Transverse colon (tissue), 4 donors: Measurements from ENCODE around the gene ENDOD1. TPM values are rescaled to one million over a fixed set of nuclear protein-coding genes. Genes with fewer than 3 reads are reported as not detected.

Experiments used
- DNase-seq: peaks from one replicate; pipeline ENCODE4 v3.0.0-alpha.2; 2019
- H3K27ac ChIP-seq, 4 donors: fragments of 200-600 bp; sonication (generic); 2 replicates each; pipeline ENCODE4 v1.5.1; 2016 to 2018; ENCODE audit warnings: inconsistent platforms in 4 of 4
- H3K27me3 ChIP-seq: fragments of 200-600 bp; sonication (generic); 2 replicates; pipeline ENCODE4 v1.5.1; 2017; ENCODE audit warnings: inconsistent platforms
- H3K36me3 ChIP-seq, 4 donors: fragments of 200-600 bp; sonication (generic); 2 replicates each; pipeline ENCODE4 v1.5.1; 2017 to 2019; ENCODE audit warnings: inconsistent platforms in 4 of 4
- H3K4me1 ChIP-seq, 4 donors: fragments of 200-600 bp; sonication (generic); 2 replicates each; pipeline ENCODE4 v1.5.1; 2017 to 2020; ENCODE audit warnings: inconsistent platforms in 4 of 4
- H3K4me3 ChIP-seq, 4 donors: fragments of 200-600 bp; sonication (generic); 1 replicate in 1 of 4; 2 replicates in 3 of 4; pipeline versions ENCODE4 v1.5.1 to v1.6.1; 2017 to 2019; ENCODE audit warnings: inconsistent platforms in 4 of 4
- H3K9me3 ChIP-seq, 2 donors: fragments of 200-600 bp; sonication (generic); 2 replicates each; pipeline ENCODE4 v1.5.1; 2017 to 2019; ENCODE audit warnings: inconsistent platforms in 2 of 2
- EP300 ChIP-seq: sonication (generic); formaldehyde crosslinking; IDR thresholded peaks from one replicate; pipeline ENCODE4 v1.6.1; 2017; ENCODE audit warnings: antibody characterized with exemption, low read depth
- POLR2A ChIP-seq: fragments of 450-650 bp; IDR thresholded peaks from one replicate; pipeline ENCODE4 v1.6.1; 2016; ENCODE audit warnings: antibody characterized with exemption, mild to moderate bottlenecking, moderate library complexity
- POLR2AphosphoS5 ChIP-seq, 3 donors: sonication (generic); formaldehyde crosslinking; IDR thresholded peaks; one replicate each; pipeline ENCODE4 v1.6.1; 2016; ENCODE audit warnings: antibody characterized with exemption in 3 of 3
- WGBS, 2 donors: methylation state at CpG; one replicate each; pipeline ENCODE4 v1.1.5; 2018; ENCODE audit warnings: low coverage in 1 of 2; 5-methylcytosine and 5-hydroxymethylcytosine counted together
- in situ Hi-C, 4 donors: fragments of 200-750 bp; cut with MboI; loops; one replicate each; pipeline versions ENCODE4 v1.15.0 to v1.15.1; 2017; ENCODE audit warnings: low sequenced_read_pairs in 3 of 4, low pct_ligation_motif_present in 1 of 4, low pct_unique_long_range_greater_than_20kb in 1 of 4
- intact Hi-C: fragments of 100-400 bp; cut with DNase I; formaldehyde crosslinking; loops from one replicate; pipeline ENCODE4 v1.15.1; 2023; ENCODE audit warnings: low total_unique reads
- total RNA-seq, 4 donors: library from RNA; depleted of rRNA; stranded (reverse); fragments of >200 nt; gene quantifications; one replicate each; pipeline ENCODE4 v1.1.0, GENCODE V29; 2016
- TF ChIP-seq, protein P1 (sequence below), 5 experiments: fragments of 200-600 bp in 3 of 5; fragments of 450-650 bp in 2 of 5; sonication (generic) in 3 of 5; IDR thresholded peaks; 1 replicate in 2 of 5; 2 replicates in 3 of 5; pipeline ENCODE4 v1.5.1; 2016 to 2017; ENCODE audit warnings: antibody characterized with exemption in 5 of 5, inconsistent platforms in 3 of 5, mild to moderate bottlenecking in 2 of 5, moderate library complexity in 1 of 5

Gene ENDOD1
- total RNA-seq, 4 donors from 2014 or later, result 36.4 to 86.2 (median 73.2) TPM

- no peak overlapping the region for H3K27ac ChIP-seq
- intact Hi-C loops (no loop called here), in situ Hi-C loops (no loop called here)
- H3K4me3 ChIP-seq, result no peak overlapping the region
- no peaks in the 10 kb centered on the region for H3K36me3 ChIP-seq
- 51 to 62% methylated on average over 5 to 6 of the region's 6 CpGs for WGBS, 2 donors
- no peak for DNase-seq
- no peaks in the 10 kb centered on the region for H3K9me3 ChIP-seq
- TF ChIP-seq, protein P1, sequence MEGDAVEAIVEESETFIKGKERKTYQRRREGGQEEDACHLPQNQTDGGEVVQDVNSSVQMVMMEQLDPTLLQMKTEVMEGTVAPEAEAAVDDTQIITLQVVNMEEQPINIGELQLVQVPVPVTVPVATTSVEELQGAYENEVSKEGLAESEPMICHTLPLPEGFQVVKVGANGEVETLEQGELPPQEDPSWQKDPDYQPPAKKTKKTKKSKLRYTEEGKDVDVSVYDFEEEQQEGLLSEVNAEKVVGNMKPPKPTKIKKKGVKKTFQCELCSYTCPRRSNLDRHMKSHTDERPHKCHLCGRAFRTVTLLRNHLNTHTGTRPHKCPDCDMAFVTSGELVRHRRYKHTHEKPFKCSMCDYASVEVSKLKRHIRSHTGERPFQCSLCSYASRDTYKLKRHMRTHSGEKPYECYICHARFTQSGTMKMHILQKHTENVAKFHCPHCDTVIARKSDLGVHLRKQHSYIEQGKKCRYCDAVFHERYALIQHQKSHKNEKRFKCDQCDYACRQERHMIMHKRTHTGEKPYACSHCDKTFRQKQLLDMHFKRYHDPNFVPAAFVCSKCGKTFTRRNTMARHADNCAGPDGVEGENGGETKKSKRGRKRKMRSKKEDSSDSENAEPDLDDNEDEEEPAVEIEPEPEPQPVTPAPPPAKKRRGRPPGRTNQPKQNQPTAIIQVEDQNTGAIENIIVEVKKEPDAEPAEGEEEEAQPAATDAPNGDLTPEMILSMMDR (IDR thresholded peaks at IDR 0.05), result no peak
- no peak for TF ChIP-seq POLR2A
- TF ChIP-seq POLR2AphosphoS5 (IDR thresholded peaks at IDR 0.05), result no peak
- no peaks in the 10 kb centered on the region for H3K27me3 ChIP-seq
- H3K4me1 ChIP-seq, result peaks cover 0 to 34% (median 19%) of the 10 kb centered on the region in 4 donors
Observed at GRCh38 chr11:95100856-95101507, 11.3 kb downstream of the ENDOD1 start.

GRCh38 chr11:95101935-95102334 is 12.3 kb downstream of the ENDOD1 start:
- H3K4me1 ChIP-seq, result peaks cover 0 to 34% (median 19%) of the 10 kb centered on the region in 4 donors
- H3K4me3 ChIP-seq, result no peak overlapping the region
- DNase-seq, result no peak
- H3K9me3 ChIP-seq, result no peaks in the 10 kb centered on the region
- intact Hi-C loops (no loop called here), in situ Hi-C loops (no loop called here)
- H3K27ac ChIP-seq, result no peak overlapping the region
- TF ChIP-seq POLR2AphosphoS5 (IDR thresholded peaks at IDR 0.05), result no peak
- no peak for TF ChIP-seq EP300
- TF ChIP-seq, protein P1 (IDR thresholded peaks at IDR 0.05), result no peak
- TF ChIP-seq POLR2A, result no peak
- H3K36me3 ChIP-seq, result no peaks in the 10 kb centered on the region
- WGBS, 2 donors, result 86 to 100% methylated on average over 1 of the region's 1 CpG
- H3K27me3 ChIP-seq, result no peaks in the 10 kb centered on the region

DNA sequence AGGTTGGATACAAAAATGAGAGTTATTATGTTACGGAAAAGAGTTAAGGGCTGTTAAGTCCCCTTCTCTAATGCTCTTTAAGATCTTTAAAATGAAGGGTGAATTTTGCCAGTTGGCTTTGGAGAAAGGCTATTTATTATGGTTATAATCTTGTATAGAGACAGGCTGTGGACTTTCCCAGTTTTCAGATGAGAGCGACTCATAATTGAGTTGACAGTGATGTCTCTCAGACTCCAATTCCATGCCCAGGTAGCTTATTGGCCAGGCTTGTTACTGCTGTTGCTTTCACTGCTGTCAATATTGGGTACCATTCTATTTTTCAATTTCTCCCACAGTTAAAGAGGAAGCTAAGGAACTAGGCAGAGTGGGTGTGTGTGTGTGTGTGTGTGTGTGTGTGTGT is 13.1 kb downstream of the ENDOD1 start:
- H3K27me3 ChIP-seq, result no peaks in the 10 kb centered on the region
- H3K4me1 ChIP-seq, result peaks cover 0 to 38% (median 20%) of the 10 kb centered on the region in 4 donors
- intact Hi-C loops, result no loop called here
- TF ChIP-seq POLR2AphosphoS5 (IDR thresholded peaks at IDR 0.05) (no peak), POLR2A (no peak), EP300 (no peak)
- TF ChIP-seq, protein P1 (IDR thresholded peaks at IDR 0.05), result no peak
- WGBS, 2 donors, result 84 to 96% methylated on average over 2 of the region's 2 CpGs
- no peak overlapping the region for H3K4me3 ChIP-seq
- DNase-seq, result no peak
- H3K27ac ChIP-seq, result no peak overlapping the region
- H3K9me3 ChIP-seq, result no peaks in the 10 kb centered on the region
- no peaks in the 10 kb centered on the region for H3K36me3 ChIP-seq
- in situ Hi-C loops, result no loop called here

DNA sequence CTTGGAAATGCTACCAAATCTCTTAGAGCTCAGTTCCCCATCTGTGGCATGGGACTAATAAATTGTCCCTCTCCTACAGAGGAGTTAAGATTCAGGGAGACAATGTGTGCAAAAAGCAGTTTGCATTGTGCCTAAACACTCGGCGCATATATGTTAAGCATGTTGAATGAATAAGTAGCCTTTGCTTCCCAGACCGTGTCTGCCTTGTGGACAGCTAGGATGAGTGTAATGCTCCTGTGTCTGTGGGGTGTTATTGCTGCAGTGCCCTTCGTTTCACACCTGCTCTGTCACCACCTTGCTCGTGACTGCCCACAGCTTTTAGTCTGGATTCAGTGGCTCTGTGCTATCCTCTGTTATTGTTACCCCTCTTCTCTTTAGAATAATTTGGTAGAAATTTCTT is 14.1 kb downstream of the ENDOD1 start:
- in situ Hi-C loops, result no loop called here
- WGBS, 2 donors, result 94% methylated on average over 4 to 5 of the region's 5 CpGs

More for the DNA sequence above, 14.1 kb downstream of the ENDOD1 start:
- Histone ChIP-seq H3K4me3 (no peak overlapping the region), H3K27me3 (no peaks in the 10 kb centered on the region), H3K9me3 (no peaks in the 10 kb centered on the region), H3K27ac (no peak overlapping the region), H3K36me3 (no peaks in the 10 kb centered on the region), H3K4me1 (peaks cover 0 to 35% (median 15%) of the 10 kb centered on the region in 4 donors)
- intact Hi-C loops, result no loop called here
- TF ChIP-seq EP300, result no peak
- TF ChIP-seq POLR2A, result no peak
- TF ChIP-seq POLR2AphosphoS5 (IDR thresholded peaks at IDR 0.05), result no peak
- TF ChIP-seq, protein P1 (IDR thresholded peaks at IDR 0.05), result no peak
- no peak for DNase-seq
